RWPE1 (cell line): ENCODE results near the gene ZMYM4.

Source experiments
- CTCF ChIA-PET: fragments of 350-600 bp; sonication (Branson Sonifier 250); formaldehyde crosslinking; extraction: SDS; loops from one replicate; lab custom pipeline; 2021; lab: Yijun Ruan, JAX
- POLR2A ChIA-PET: fragments of 400-600 bp; formaldehyde crosslinking; extraction: SDS; loops from one replicate; lab custom pipeline; 2020; ENCODE audit warnings: antibody characterized with exemption; ENCODE audit not compliant: low non-redundant PET; lab: Yijun Ruan, JAX
- DNase-seq: peaks from one replicate; pipeline ENCODE4 v3.0.0; 2012; ENCODE audit warnings: low spot score
- H3K27ac ChIP-seq: fragments of 450-650 bp; 2 replicates; pipeline ENCODE4 v1.5.1; 2017
- TF ChIP-seq, protein P1 (sequence below): fragments of 450-650 bp; conservative IDR thresholded peaks from 2 replicates; pipeline ENCODE4 v1.5.1; 2017; ENCODE audit warnings: low read depth, mild to moderate bottlenecking

ZMYM4 gene

DNA sequence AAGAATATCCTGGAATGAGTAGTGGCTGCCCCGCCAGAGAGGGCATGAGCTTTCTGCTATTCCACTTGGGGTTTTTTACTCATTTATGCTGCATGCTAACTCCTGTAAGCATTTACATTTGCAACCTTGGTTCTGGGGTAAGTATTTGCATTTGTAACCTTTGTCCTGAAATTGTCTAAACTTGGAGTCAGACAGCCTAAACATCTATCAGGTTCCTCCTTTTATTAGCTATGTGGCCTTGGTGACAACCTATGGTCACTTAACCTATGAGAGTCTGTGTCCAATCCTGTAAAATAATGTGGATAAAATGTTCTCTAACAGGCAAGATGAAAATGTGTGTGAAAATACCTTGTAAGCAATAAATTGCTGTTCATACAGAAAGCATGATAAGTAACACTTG, 8.9 kb upstream of the ZMYM4 start:
- TF ChIP-seq, protein P1, sequence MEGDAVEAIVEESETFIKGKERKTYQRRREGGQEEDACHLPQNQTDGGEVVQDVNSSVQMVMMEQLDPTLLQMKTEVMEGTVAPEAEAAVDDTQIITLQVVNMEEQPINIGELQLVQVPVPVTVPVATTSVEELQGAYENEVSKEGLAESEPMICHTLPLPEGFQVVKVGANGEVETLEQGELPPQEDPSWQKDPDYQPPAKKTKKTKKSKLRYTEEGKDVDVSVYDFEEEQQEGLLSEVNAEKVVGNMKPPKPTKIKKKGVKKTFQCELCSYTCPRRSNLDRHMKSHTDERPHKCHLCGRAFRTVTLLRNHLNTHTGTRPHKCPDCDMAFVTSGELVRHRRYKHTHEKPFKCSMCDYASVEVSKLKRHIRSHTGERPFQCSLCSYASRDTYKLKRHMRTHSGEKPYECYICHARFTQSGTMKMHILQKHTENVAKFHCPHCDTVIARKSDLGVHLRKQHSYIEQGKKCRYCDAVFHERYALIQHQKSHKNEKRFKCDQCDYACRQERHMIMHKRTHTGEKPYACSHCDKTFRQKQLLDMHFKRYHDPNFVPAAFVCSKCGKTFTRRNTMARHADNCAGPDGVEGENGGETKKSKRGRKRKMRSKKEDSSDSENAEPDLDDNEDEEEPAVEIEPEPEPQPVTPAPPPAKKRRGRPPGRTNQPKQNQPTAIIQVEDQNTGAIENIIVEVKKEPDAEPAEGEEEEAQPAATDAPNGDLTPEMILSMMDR = no peak
- DNase-seq = no peak
- CTCF ChIA-PET = interaction anchor here (0.6 to 1.4 kb wide), 2 partner anchors 9 to 58 kb away, joined by 3 read pairs; partner anchors contain the start of gene ZMYM4
- H3K27ac ChIP-seq = no peak overlapping the region
- POLR2A ChIA-PET = no interaction called here

DNA sequence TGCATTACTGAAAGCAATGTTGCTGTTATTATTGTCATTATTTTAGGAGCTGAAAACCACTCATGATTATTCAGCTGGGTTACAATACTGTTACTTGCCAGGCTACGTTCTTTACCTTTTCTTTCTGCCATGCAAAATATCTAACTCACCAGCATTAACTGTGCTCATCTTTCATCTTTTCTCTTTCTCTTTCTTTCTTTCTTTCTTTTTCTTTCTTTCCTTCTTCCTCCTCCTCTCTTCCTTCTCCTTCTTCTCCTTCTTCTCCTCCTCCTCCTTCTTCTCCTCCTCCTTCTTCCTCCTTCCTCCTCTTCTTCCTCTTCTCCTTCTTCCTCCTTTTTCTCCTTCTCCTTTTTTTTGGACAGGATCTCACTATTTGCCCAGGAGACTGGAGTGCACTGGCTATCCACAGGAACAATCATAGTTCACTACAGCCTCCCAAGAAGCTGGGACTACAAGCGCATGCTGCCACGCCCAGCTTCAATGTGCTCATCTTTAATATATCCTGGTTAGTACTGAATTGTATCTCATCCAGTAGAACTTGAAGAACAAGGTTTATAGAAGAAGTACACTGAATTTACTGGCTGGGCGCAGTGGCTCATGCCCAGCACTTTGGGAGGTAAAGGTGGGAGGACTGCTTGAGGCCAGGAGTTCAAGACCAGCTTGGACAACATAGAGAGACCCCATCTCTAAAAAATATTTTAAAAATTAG, 6.9 kb upstream of the ZMYM4 start:
- no peak overlapping the region for H3K27ac ChIP-seq
- ChIA-PET CTCF (no interaction called here), POLR2A (no interaction called here)
- TF ChIP-seq, protein P1 = no peak
- no peak for DNase-seq

DNA sequence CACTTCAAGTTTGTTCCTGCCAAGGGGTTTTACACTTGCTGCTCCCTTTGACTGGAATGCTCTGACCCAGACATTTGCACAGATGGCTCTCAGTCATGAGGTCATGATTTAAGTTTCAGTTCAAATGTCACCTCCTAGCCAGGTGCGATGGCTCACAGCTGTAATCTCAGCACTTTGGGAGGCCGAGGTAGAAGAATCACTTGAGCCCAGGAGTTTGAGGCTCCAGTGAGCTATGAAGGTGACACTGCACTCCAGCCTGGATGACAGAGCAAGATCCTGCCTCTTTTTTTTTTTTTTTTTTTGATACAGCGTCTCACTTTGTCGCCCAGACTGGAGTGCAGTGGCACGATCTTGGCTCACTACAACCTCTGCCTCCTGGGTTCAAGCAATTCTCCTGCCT, 4.5 kb upstream of the ZMYM4 start:
- POLR2A ChIA-PET = no interaction called here

DNA sequence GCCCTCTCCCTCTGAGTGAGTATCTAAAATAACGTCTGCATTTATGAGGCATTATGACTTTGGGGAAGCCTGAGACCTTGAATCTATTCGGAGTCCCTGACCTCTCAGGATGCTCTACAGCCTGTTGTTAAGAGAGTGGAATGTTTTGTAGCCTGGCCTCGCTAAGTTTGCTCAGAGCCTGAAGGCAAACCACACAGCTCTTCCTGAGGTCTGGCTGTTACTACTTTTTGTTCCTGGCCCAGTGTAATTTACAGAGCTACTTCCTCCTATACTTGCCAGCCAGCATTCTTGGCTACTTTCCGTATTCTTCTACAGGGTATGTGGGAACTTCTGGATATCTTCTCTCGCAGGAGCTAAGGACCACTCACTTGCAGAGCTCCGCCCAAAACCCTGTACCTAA, 3.6 kb upstream of the ZMYM4 start:
- no peak overlapping the region for H3K27ac ChIP-seq
- ChIA-PET CTCF (no interaction called here), POLR2A (interaction anchor here (0.6 kb wide), 1 partner anchor 181 kb away, joined by 3 read pairs; no protein-coding TSS in a partner anchor)
- DNase-seq = no peak
- TF ChIP-seq, protein P1 = no peak

More for the DNA sequence above, 4.5 kb upstream of the ZMYM4 start:
- CTCF ChIA-PET = no interaction called here
- no peak for DNase-seq
- H3K27ac ChIP-seq = no peak overlapping the region
- TF ChIP-seq, protein P1 = no peak

DNA sequence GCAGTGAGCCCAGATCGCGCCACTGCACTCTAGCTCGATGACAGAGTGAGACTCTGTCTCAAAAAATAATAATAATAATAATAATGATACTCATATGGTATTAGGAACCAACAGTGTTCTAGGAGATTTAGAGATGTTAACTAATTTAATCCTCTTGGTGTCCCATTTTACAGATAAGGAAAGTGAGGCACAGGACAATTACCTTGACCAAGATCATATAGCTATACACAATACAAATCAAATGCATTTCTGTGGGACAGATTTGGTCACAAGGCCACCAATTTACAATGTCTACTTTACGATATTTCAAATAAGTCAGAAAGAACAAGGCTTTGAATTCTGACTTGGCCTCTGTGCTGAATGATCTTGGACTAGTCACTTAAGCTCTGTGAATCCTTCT, 2.2 kb upstream of the ZMYM4 start:
- TF ChIP-seq, protein P1 = no peak
- POLR2A ChIA-PET = no interaction called here
- no peak overlapping the region for H3K27ac ChIP-seq
- DNase-seq = no peak
- CTCF ChIA-PET = interaction anchor here (0.7 kb wide), 1 partner anchor 22 kb away, joined by 3 read pairs; no protein-coding TSS in a partner anchor

DNA sequence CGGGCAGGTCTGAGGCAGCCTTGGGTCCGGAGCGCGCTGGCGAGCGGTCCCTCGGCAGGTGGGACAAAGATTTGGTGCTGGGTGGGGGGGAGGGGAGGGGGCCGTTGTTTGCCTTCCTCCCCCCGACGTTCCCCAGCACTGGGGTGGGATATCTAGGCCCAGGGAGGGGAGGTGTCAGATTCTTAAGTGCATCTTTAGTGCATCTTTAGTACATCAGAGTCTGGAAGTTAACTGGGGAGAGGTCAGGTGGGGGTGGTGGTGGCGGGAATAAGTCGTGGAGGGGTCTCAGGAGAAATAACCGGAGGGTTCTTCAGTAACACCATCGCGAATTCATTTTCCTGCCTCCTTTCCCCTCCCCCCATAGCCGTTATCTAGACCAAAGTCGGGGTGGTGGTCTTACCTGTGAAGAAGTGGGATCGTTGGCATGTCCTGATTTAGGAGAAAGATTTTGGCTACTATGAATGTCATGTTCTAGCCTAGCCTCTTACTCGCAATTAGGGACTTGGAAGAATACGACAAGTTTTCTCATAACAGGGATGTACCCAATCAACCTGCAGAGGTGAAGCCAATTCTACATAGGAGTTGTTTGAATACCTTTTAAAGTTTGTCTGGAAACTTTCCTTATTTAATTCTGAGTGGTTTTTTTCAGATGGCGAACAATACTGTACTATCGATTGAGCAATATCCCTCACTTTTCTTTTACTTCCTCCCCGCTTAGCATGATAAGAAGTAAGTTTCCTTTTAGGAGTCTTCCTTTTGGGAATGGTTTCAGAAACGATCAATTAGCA, 886 bp downstream of the ZMYM4 start:
- peak overlapping the region; percentile 85 for H3K27ac ChIP-seq
- POLR2A ChIA-PET = no interaction called here
- TF ChIP-seq, protein P1 = no peak

More for the DNA sequence above, 886 bp downstream of the ZMYM4 start:
- CTCF ChIA-PET = interaction anchor here (0.6 to 0.7 kb wide), 2 partner anchors 35 to 148 kb away, joined by 3 to 4 read pairs; no protein-coding TSS in a partner anchor
- peak; percentile 14 for DNase-seq
